SW 1271 (cell line): Measurements from ENCODE around the gene ADAMTS2.
"Not testable (repeated sequence)": the region's sequence is repeated elsewhere in the genome, so short reads cannot be mapped to it uniquely, and the experiment has no call there.

Experiments
- DNase-seq, 2 experiments: peaks; one replicate each; lab custom pipeline; 2025; lab: John Stamatoyannopoulos, UW

ADAMTS2 gene

GRCh38 chr5:179111267-179112207, 233.7 kb downstream of the ADAMTS2 start:
- DNase-seq = no peak

- no peak for DNase-seq
Measured at GRCh38 chr5:179110528-179110927, 234.7 kb downstream of the ADAMTS2 start.

- DNase-seq = not testable (repeated sequence)
Measured at GRCh38 chr5:179101282-179101681, 244.0 kb downstream of the ADAMTS2 start.

GRCh38 chr5:179089502-179089901, 255.8 kb downstream of the ADAMTS2 start:
- DNase-seq = no peak

GRCh38 chr5:179080724-179081123, 264.5 kb downstream of the ADAMTS2 start:
- DNase-seq = no peak

GRCh38 chr5:179079165-179079987, 265.9 kb downstream of the ADAMTS2 start:
- no peak for DNase-seq

- DNase-seq = no peak
Measured at GRCh38 chr5:179065703-179066102, 279.6 kb downstream of the ADAMTS2 start.

- DNase-seq = no peak
Measured at GRCh38 chr5:179061025-179061424, 284.2 kb downstream of the ADAMTS2 start.
